Right atrium auricular region (tissue), 2 donors: ENCODE results near the gene PITPNB. TPM values are rescaled to one million over a fixed set of nuclear protein-coding genes. Genes with fewer than 3 reads are reported as not detected.

Source experiments
- DNase-seq: peaks from one replicate; pipeline ENCODE4 v3.0.0-alpha.2; 2019; ENCODE audit warnings: low spot score
- H3K27ac ChIP-seq, 2 donors: fragments of 200-600 bp; sonication (generic); 1 replicate in 1 of 2; 2 replicates in 1 of 2; pipeline ENCODE4 v1.5.1; 2016 to 2019
- H3K27me3 ChIP-seq, 2 donors: fragments of 200-600 bp; sonication (generic); one replicate each; pipeline versions ENCODE4 v1.5.1 to v1.6.0; 2017 to 2019
- H3K36me3 ChIP-seq: fragments of 200-600 bp; sonication (generic); one replicate; pipeline ENCODE4 v1.5.1; 2016
- H3K4me1 ChIP-seq, 2 donors: fragments of 200-600 bp; sonication (generic); one replicate each; pipeline versions ENCODE4 v1.5.1 to v1.6.0; 2017 to 2019
- H3K4me3 ChIP-seq, 2 donors: fragments of 200-600 bp; sonication (generic); 1 replicate in 1 of 2; 2 replicates in 1 of 2; pipeline ENCODE4 v1.5.1; 2017 to 2019; ENCODE audit warnings: mild to moderate bottlenecking in 1 of 2, moderate library complexity in 1 of 2
- H3K9me3 ChIP-seq, 2 donors: fragments of 200-600 bp; sonication (generic); one replicate each; pipeline ENCODE4 v1.5.1; 2019
- total RNA-seq, 2 donors: library from RNA; depleted of rRNA; stranded (reverse); fragments of >200 nt; gene quantifications; one replicate each; pipeline ENCODE4 v1.1.0, GENCODE V29; 2016
- TF ChIP-seq, protein P1 (sequence below), 2 donors: fragments of 200-600 bp; sonication (generic); IDR thresholded peaks; one replicate each; pipeline ENCODE4 v1.5.1; 2019; ENCODE audit warnings: antibody characterized with exemption in 2 of 2

Gene PITPNB
- total RNA-seq, 2 donors from 2014 or later = 26.3 to 43.0 TPM

DNA sequence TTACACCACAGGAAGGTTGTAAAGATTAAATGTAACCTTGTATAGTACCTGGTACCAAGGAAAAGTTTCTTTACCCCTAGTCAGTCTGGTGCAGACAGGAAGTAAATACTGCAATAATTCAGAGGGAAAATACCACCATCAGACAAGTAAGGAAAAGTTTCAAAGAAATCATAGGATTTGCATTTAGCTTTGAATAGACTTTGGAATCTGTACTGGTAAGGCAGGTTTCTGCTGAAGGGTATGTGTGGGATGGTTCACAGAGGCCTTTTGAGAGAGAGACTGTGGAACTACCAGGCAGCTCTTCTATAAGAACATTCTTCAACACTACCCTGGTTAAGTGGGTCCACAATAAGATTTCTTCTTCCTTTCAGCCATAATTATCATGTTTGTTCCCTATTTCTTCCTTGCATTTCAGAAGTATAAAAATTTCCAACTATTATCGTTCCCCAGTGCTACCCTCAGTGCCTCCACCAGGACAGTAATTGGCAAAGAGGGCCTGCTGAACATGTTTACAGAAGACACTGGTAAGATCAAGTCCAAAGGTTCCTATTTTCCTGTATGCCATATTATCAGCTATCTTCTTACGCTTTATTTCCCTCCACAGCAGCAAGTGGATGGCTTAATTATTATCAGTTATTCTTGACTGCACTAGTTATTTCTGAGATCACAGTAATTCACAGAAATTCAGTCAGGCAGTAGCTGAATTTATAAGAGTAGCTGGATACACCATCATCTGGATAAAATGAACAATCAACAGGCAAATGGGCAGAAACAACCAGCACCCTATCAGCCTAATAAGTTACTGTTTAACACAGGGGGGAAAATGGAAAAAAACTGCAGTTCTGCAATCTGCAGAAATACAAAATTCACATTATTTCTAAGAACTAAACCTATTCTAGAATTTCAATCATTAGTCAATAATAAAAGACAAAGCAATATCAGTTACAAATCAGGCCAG is 48.5 kb downstream of the PITPNB start:
- H3K4me1 ChIP-seq = peaks cover 0 to 84% of the 10 kb centered on the region in 2 donors
- TF ChIP-seq, protein P1, sequence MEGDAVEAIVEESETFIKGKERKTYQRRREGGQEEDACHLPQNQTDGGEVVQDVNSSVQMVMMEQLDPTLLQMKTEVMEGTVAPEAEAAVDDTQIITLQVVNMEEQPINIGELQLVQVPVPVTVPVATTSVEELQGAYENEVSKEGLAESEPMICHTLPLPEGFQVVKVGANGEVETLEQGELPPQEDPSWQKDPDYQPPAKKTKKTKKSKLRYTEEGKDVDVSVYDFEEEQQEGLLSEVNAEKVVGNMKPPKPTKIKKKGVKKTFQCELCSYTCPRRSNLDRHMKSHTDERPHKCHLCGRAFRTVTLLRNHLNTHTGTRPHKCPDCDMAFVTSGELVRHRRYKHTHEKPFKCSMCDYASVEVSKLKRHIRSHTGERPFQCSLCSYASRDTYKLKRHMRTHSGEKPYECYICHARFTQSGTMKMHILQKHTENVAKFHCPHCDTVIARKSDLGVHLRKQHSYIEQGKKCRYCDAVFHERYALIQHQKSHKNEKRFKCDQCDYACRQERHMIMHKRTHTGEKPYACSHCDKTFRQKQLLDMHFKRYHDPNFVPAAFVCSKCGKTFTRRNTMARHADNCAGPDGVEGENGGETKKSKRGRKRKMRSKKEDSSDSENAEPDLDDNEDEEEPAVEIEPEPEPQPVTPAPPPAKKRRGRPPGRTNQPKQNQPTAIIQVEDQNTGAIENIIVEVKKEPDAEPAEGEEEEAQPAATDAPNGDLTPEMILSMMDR (IDR thresholded peaks at IDR 0.05) = no peak
- H3K27me3 ChIP-seq = no peaks in the 10 kb centered on the region
- no peak for DNase-seq
- H3K27ac ChIP-seq = peak overlapping the region; percentile 83 to 87
- no peaks in the 10 kb centered on the region for H3K9me3 ChIP-seq
- H3K36me3 ChIP-seq = peaks cover 11% of the 10 kb centered on the region
- H3K4me3 ChIP-seq = no peak overlapping the region

DNA sequence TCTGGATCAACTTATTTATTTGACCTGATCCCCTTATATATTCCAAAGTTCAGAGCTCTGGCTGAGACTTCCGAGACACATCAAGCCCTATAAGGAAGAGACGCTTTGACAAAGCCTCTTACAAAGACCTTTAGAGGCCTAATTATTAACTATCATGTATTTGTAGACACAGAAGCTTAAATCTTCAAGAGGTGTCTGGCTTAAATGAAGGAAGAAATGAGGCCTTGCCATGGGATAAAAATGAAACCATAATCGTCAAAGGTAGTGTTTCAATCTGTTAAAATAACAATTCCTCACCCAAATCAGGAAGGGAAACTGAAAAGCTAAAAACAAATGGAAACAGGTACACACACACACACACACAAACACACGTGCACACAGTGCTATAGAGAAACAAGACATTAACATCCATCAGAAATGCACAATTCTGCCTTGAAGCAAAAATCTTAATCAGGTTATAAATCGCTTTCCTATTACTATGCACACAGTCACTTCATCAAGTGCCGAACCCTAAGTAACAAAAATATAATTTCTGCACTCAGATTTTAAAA is 50.2 kb downstream of the PITPNB start:
- Histone ChIP-seq H3K27ac (peak overlapping the region; percentile 83 to 87), H3K4me1 (peaks cover 0 to 71% of the 10 kb centered on the region in 2 donors), H3K9me3 (no peaks in the 10 kb centered on the region), H3K36me3 (peaks cover 11% of the 10 kb centered on the region), H3K4me3 (no peak overlapping the region), H3K27me3 (no peaks in the 10 kb centered on the region)
- TF ChIP-seq, protein P1 (IDR thresholded peaks at IDR 0.05) = no peak
- DNase-seq = no peak

DNA sequence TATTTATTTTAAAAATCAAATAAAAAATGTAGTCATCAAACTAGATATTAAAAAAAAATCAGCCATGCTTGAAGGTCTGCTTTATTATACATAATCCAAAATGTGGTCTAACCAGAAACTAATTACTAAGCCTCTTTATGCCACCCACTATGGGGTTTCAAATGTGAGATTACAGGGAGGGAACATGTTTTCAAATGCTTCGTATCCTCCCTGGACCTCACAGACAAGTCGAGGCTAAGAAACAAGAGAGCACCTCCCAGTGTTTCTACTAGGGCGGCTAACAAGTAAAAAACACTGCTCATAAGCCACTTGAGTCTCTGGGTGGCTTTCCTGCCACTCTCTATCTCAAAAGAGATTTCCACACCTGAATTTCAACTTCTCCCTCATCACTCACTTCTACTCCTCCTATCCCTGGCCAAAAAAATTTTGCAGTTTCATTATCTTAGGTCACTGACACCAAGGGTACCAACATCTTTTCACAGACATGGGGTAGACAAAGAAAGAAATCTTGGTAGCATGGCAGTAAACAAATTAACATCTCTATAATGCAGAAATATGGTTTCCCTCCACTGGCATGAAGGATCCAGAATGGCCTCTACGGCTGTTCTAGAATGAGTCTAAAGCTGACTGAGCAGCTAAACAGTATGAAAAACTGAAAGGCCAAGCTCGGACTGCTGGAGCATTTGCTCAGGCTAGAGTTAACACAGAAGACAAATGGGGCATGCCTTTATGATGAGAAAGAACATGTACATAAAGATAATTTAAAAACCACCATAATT is 50.9 kb downstream of the PITPNB start:
- H3K27me3 ChIP-seq = no peaks in the 10 kb centered on the region
- TF ChIP-seq, protein P1 (IDR thresholded peaks at IDR 0.05) = no peak
- H3K4me1 ChIP-seq = peaks cover 0 to 65% of the 10 kb centered on the region in 2 donors
- peak overlapping the region; percentile 83 to 87 for H3K27ac ChIP-seq
- peaks cover 11% of the 10 kb centered on the region for H3K36me3 ChIP-seq
- no peak overlapping the region for H3K4me3 ChIP-seq
- H3K9me3 ChIP-seq = no peaks in the 10 kb centered on the region
- no peak for DNase-seq

DNA sequence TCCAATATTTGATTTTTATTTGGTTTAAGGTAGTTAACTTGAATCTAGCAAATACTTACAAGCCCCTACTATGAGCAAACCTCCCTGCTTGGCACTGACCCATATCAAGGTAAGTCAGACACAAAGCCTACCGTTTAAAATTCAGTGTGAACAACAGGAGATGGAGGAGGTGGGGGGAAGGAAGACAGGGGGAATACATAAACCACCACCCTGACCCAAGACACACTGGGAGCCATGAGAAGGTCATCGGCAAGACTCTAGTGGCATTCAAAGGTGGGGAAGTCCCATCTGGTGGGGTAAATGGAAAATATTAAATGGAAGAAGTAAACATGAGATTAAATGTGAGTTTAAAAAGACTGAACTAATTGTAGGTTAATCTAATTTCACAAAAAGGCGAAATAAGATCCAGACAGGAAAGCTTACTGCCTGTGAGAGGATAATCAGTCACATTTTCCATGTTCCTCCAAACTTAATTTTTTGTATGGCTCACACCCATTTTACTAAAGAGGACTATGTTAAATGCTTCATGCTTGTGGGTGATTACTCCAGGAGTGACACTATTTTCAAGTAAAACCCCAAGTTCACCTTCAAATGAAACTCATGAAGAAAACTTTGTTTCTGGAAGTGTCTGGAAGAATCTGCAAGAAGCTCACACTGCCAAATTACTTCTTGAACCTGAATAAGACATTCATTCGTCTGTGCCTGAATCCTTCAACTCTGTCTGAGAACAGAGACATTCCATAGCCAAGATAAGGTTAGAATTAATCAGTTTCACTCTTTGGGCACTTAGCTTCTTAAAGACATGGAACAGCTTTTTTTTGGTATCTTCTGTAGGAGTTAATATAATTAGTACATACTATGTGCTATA is 51.7 kb downstream of the PITPNB start:
- H3K27me3 ChIP-seq = no peaks in the 10 kb centered on the region
- no peak overlapping the region for H3K4me3 ChIP-seq
- TF ChIP-seq, protein P1 (IDR thresholded peaks at IDR 0.05) = no peak
- peak overlapping the region; percentile 83 to 87 for H3K27ac ChIP-seq
- no peaks in the 10 kb centered on the region for H3K9me3 ChIP-seq
- H3K4me1 ChIP-seq = peaks cover 0 to 62% of the 10 kb centered on the region in 2 donors
- H3K36me3 ChIP-seq = peaks cover 11% of the 10 kb centered on the region
- DNase-seq = no peak
